Astrocyte (in vitro differentiated cells and primary cell): ENCODE measurements around the gene KIF18A. TPM values are rescaled to one million over a fixed set of nuclear protein-coding genes. Genes with fewer than 3 reads are reported as not detected.

ENCODE experiments used
- DNase-seq: peaks from one replicate; pipeline ENCODE4 v3.0.0-alpha.2; 2010; ENCODE audit warnings: low read depth
- FAIRE-seq: peaks from 2 replicates; lab custom pipeline; 2011; peaks lifted over from hg19 to GRCh38; lab: Jason Lieb, UNC
- H2AFZ ChIP-seq: 2 replicates; pipeline ENCODE4 v1.6.0; 2012; ENCODE audit warnings: low read depth, low read length, inconsistent platforms
- H3K27ac ChIP-seq: 2 replicates; pipeline ENCODE4 v1.5.1; 2011; ENCODE audit warnings: low read depth, low read length, inconsistent platforms
- H3K27me3 ChIP-seq: 2 replicates; pipeline ENCODE4 v1.6.0; 2011; ENCODE audit warnings: low read length, inconsistent platforms; ENCODE audit not compliant: insufficient read depth
- H3K36me3 ChIP-seq: 2 replicates; pipeline ENCODE4 v1.5.1; 2011; ENCODE audit warnings: low read length, inconsistent platforms; ENCODE audit not compliant: insufficient read depth
- H3K4me1 ChIP-seq: 2 replicates; pipeline ENCODE4 v1.5.1; 2011; ENCODE audit warnings: low read length, inconsistent platforms; ENCODE audit not compliant: insufficient read depth
- H3K4me2 ChIP-seq: 2 replicates; pipeline ENCODE4 v1.6.0; 2012; ENCODE audit warnings: low read length, inconsistent platforms
- H3K4me3 ChIP-seq: 2 replicates; pipeline ENCODE4 v1.5.1; 2011; ENCODE audit warnings: low read depth, mild to moderate bottlenecking, low read length, inconsistent platforms; ENCODE audit not compliant: insufficient read depth
- H3K79me2 ChIP-seq: 2 replicates; pipeline ENCODE4 v1.6.0; 2012; ENCODE audit warnings: mild to moderate bottlenecking, low read length, inconsistent platforms; ENCODE audit not compliant: insufficient read depth
- H3K9ac ChIP-seq: 2 replicates; pipeline ENCODE4 v1.6.0; 2012; ENCODE audit warnings: mild to moderate bottlenecking, low read length, inconsistent platforms
- H3K9me3 ChIP-seq: 2 replicates; pipeline ENCODE4 v1.5.1; 2012; ENCODE audit warnings: low read depth, mild to moderate bottlenecking, low read length, inconsistent platforms; ENCODE audit not compliant: insufficient read depth
- H4K20me1 ChIP-seq: 2 replicates; pipeline ENCODE4 v1.6.0; 2012; ENCODE audit warnings: low read length, inconsistent platforms; ENCODE audit not compliant: insufficient read depth
- H3K27ac Mint-ChIP-seq: one replicate; pipeline ENCODE4 v1.8.0; 2021; ENCODE audit warnings: mild to moderate bottlenecking, mixed read lengths; ENCODE audit not compliant: unreplicated experiment
- H3K27me3 Mint-ChIP-seq: one replicate; pipeline ENCODE4 v1.8.0; 2021; ENCODE audit warnings: low read depth, mixed read lengths; ENCODE audit not compliant: unreplicated experiment
- H3K36me3 Mint-ChIP-seq: one replicate; pipeline ENCODE4 v1.8.0; 2021; ENCODE audit warnings: low read depth, mixed read lengths; ENCODE audit not compliant: unreplicated experiment
- H3K4me1 Mint-ChIP-seq: one replicate; pipeline ENCODE4 v1.8.0; 2021; ENCODE audit warnings: low read depth, mixed read lengths; ENCODE audit not compliant: unreplicated experiment
- H3K4me3 Mint-ChIP-seq: one replicate; pipeline ENCODE4 v1.8.0; 2021; ENCODE audit warnings: mild to moderate bottlenecking, moderate library complexity, mixed read lengths; ENCODE audit not compliant: unreplicated experiment
- H3K9me3 Mint-ChIP-seq: one replicate; pipeline ENCODE4 v1.8.0; 2021; ENCODE audit warnings: mild to moderate bottlenecking, mixed read lengths; ENCODE audit not compliant: unreplicated experiment
- CTCF ChIP-seq: IDR thresholded peaks from 2 replicates; pipeline ENCODE4 v1.5.1; 2011; ENCODE audit warnings: low read depth, mild to moderate bottlenecking, inconsistent platforms, low read length, moderate library complexity; ENCODE audit not compliant: insufficient read depth
- EZH2 ChIP-seq: IDR thresholded peaks from 2 replicates; pipeline ENCODE4 v1.6.1; 2012; ENCODE audit warnings: mild to moderate bottlenecking, low read length, inconsistent platforms; ENCODE audit not compliant: insufficient read depth
- total RNA-seq: library from RNA; stranded (reverse); gene quantifications from 2 replicates; pipeline ENCODE4 v1.2.1, GENCODE V29; 2021

KIF18A gene
- total RNA-seq, 1 donor from 2014 or later = 3.8 TPM

GRCh38 chr11:28100665-28101064 lies 7.3 kb downstream of the KIF18A start:
- no peak overlapping the region for H3K27ac ChIP-seq
- no peaks in the 10 kb centered on the region for H3K27me3 ChIP-seq
- no peaks in the 10 kb centered on the region for H4K20me1 ChIP-seq
- H3K9me3 ChIP-seq = no peaks in the 10 kb centered on the region
- peaks cover 90% of the 10 kb centered on the region for H3K79me2 ChIP-seq
- no peaks in the 10 kb centered on the region for H3K4me1 ChIP-seq
- no peak overlapping the region for H2AFZ ChIP-seq
- Mint-ChIP-seq H3K27ac (no peak overlapping the region), H3K36me3 (no peaks in the 10 kb centered on the region), H3K27me3 (no peaks in the 10 kb centered on the region), H3K4me1 (peaks cover 8% of the 10 kb centered on the region), H3K9me3 (peaks cover 2% of the 10 kb centered on the region), H3K4me3 (no peak overlapping the region)
- FAIRE-seq = no peak
- TF ChIP-seq CTCF = no peak
- no peak for TF ChIP-seq EZH2
- H3K4me3 ChIP-seq = no peak overlapping the region
- no peak for DNase-seq
- H3K36me3 ChIP-seq = peaks cover 6% of the 10 kb centered on the region
- no peak overlapping the region for H3K4me2 ChIP-seq
- no peak overlapping the region for H3K9ac ChIP-seq

- DNase-seq = no peak
- no peaks in the 10 kb centered on the region for H3K27me3 ChIP-seq
- H3K27ac ChIP-seq = no peak overlapping the region
- H3K4me2 ChIP-seq = no peak overlapping the region
- no peak for FAIRE-seq
- peaks cover 10% of the 10 kb centered on the region for H3K36me3 ChIP-seq
- no peaks in the 10 kb centered on the region for H3K27me3 Mint-ChIP-seq
- peaks cover 2% of the 10 kb centered on the region for H3K9me3 Mint-ChIP-seq
- peaks cover 88% of the 10 kb centered on the region for H3K79me2 ChIP-seq
- H3K4me1 ChIP-seq = no peaks in the 10 kb centered on the region
- no peaks in the 10 kb centered on the region for H3K36me3 Mint-ChIP-seq
- no peaks in the 10 kb centered on the region for H4K20me1 ChIP-seq
- no peak overlapping the region for H2AFZ ChIP-seq
- peaks cover 8% of the 10 kb centered on the region for H3K4me1 Mint-ChIP-seq
- no peaks in the 10 kb centered on the region for H3K9me3 ChIP-seq
- H3K4me3 ChIP-seq = no peak overlapping the region
- H3K4me3 Mint-ChIP-seq = no peak overlapping the region
- H3K27ac Mint-ChIP-seq = no peak overlapping the region
- no peak overlapping the region for H3K9ac ChIP-seq
- TF ChIP-seq CTCF (no peak), EZH2 (no peak)
Measured at GRCh38 chr11:28099715-28100114, 8.2 kb downstream of the KIF18A start.

DNA sequence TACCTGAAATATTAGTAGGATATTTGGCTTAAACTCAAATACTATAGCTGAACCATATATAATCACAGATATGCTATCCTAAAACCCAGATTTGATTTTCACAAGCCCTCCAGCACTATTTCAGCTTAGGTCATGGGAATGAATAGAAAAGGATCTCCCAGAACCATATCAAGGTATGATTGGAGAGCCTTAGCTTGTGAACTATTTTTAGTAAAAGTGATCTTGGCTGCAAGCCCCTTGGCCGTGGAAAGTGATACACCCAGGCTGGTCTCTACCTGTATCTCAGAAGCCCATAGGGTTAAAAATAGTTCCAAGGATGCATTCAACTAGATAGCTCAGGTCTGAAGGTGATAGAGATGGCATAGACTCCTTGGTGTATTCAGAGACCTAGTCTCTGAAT lies 9.7 kb downstream of the KIF18A start:
- no peak overlapping the region for H3K27ac Mint-ChIP-seq
- Histone ChIP-seq H3K9ac (no peak overlapping the region), H3K4me3 (no peak overlapping the region), H3K9me3 (no peaks in the 10 kb centered on the region), H3K4me2 (no peak overlapping the region), H4K20me1 (no peaks in the 10 kb centered on the region), H3K79me2 (peaks cover 78% of the 10 kb centered on the region), H3K36me3 (peaks cover 10% of the 10 kb centered on the region), H2AFZ (no peak overlapping the region), H3K27ac (no peak overlapping the region), H3K4me1 (no peaks in the 10 kb centered on the region), H3K27me3 (no peaks in the 10 kb centered on the region)
- FAIRE-seq = no peak
- H3K4me1 Mint-ChIP-seq = peaks cover 6% of the 10 kb centered on the region
- no peak overlapping the region for H3K4me3 Mint-ChIP-seq
- DNase-seq = no peak
- H3K36me3 Mint-ChIP-seq = no peaks in the 10 kb centered on the region
- no peak for TF ChIP-seq CTCF
- TF ChIP-seq EZH2 = no peak
- peaks cover 2% of the 10 kb centered on the region for H3K9me3 Mint-ChIP-seq
- no peaks in the 10 kb centered on the region for H3K27me3 Mint-ChIP-seq
